ENCODE data around the gene ZNF605. TPM values are rescaled to one million over a fixed set of nuclear protein-coding genes. Genes with fewer than 3 reads are reported as not detected.
"Not testable (repeated sequence)": the region's sequence is repeated elsewhere in the genome, so short reads cannot be mapped to it uniquely, and the experiment has no call there.

Gene ZNF605
- total RNA-seq, 1 donor from 2014 or later, result 6.3 TPM

DNA sequence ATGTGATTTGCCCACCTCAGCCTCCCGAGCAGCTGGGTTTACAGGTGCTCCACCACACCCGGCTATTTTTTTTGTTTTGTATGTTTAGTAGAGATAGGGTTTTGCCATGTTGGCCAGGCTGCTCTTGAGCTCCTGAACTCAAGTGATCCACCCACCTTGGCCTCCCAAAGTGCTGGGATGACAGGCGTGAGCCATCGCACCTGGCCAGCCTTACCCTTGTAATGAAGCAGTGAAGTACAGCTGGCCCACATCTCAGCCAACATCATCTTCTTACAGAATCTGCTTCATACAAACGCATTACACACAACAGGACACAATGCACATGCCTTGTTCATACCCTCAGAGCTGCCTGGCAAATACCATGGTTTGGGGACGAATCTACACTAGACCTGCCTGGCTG is 37.4 kb downstream of the ZNF605 start:
- Mint-ChIP-seq H3K9me3 (peaks cover 65% of the 10 kb centered on the region), H3K36me3 (ENCODE audit: low read depth) (peaks cover 7% of the 10 kb centered on the region), H3K27me3 (ENCODE audit: insufficient read depth) (peaks cover under 1% of the 10 kb centered on the region), H3K4me1 (ENCODE audit: low read depth) (no peaks in the 10 kb centered on the region), H3K4me3 (no peak overlapping the region), H3K27ac (no peak overlapping the region)
- intact Hi-C loops (cut with micrococcal nuclease), result no loop called here
- no peak for DNase-seq (ENCODE audit: low spot score)

GRCh38 chr12:132909030-132909368 is 47.1 kb downstream of the ZNF605 start:
- peaks cover 41% of the 10 kb centered on the region for H3K9me3 Mint-ChIP-seq
- H3K27me3 Mint-ChIP-seq (ENCODE audit: insufficient read depth), result peaks cover 11% of the 10 kb centered on the region
- H3K36me3 Mint-ChIP-seq (ENCODE audit: low read depth), result peaks cover 9% of the 10 kb centered on the region
- peak overlapping the region; percentile 88 for H3K4me3 Mint-ChIP-seq
- H3K4me1 Mint-ChIP-seq (ENCODE audit: low read depth), result no peaks in the 10 kb centered on the region
- H3K27ac Mint-ChIP-seq, result peak overlapping the region; percentile 91
- intact Hi-C loops (cut with micrococcal nuclease), result loop anchor here (2.0 kb wide), 2 partner anchors 78 to 148 kb away; partner anchors contain the start of genes ANKLE2 and ZNF26
- DNase-seq (ENCODE audit: low spot score), result no peak

- peaks cover 35% of the 10 kb centered on the region for H3K9me3 Mint-ChIP-seq
- peaks cover 11% of the 10 kb centered on the region for H3K36me3 Mint-ChIP-seq (ENCODE audit: low read depth)
- H3K27me3 Mint-ChIP-seq (ENCODE audit: insufficient read depth), result peaks cover 11% of the 10 kb centered on the region
- H3K27ac Mint-ChIP-seq, result peak overlapping the region; percentile 91
- H3K4me3 Mint-ChIP-seq, result peak overlapping the region; percentile 88
- peak; percentile 92 for DNase-seq (ENCODE audit: low spot score)
- H3K4me1 Mint-ChIP-seq (ENCODE audit: low read depth), result no peaks in the 10 kb centered on the region
- intact Hi-C loops (cut with micrococcal nuclease), result loop anchor here (1.0 to 2.0 kb wide), 8 partner anchors 21 to 273 kb away; partner anchors contain the start of genes ANKLE2, CHFR, ZNF10 and ZNF140
Observed at GRCh38 chr12:132908145-132909029, 47.7 kb downstream of the ZNF605 start.

DNA sequence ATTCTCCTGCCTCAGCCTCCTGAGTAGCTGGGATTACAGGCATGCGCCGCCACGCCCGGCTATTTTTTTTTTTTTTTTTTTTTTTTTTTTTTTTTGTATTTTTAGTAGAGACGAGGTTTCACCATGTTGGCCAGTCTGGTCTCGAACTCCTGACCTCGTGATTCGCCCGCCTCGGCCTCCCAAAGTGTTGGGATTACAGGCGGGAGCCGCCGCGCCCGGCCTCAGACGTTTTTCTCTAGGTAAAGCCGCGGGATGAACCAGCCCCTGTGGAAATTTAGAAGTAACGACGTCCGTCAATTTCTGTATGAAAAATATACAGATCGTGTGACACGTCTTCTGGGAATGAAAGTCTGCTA is 48.3 kb downstream of the ZNF605 start:
- intact Hi-C loops (cut with micrococcal nuclease), result loop anchor here (1.0 to 2.0 kb wide), 8 partner anchors 20 to 274 kb away; partner anchors contain the start of genes ANKLE2, CHFR, ZNF10 and ZNF140
- DNase-seq (ENCODE audit: low spot score); H3K27ac Mint-ChIP-seq; H3K4me1 Mint-ChIP-seq (ENCODE audit: low read depth): not testable (repeated sequence)
- H3K9me3 Mint-ChIP-seq, result peaks cover 33% of the 10 kb centered on the region
- H3K27me3 Mint-ChIP-seq (ENCODE audit: insufficient read depth), result peaks cover 11% of the 10 kb centered on the region
- peak overlapping the region; percentile 88 for H3K4me3 Mint-ChIP-seq
- H3K36me3 Mint-ChIP-seq (ENCODE audit: low read depth), result peaks cover 13% of the 10 kb centered on the region

GRCh38 chr12:132907216-132907615 is 48.9 kb downstream of the ZNF605 start:
- peaks cover 13% of the 10 kb centered on the region for H3K36me3 Mint-ChIP-seq (ENCODE audit: low read depth)
- intact Hi-C loops (cut with micrococcal nuclease), result no loop called here
- H3K27me3 Mint-ChIP-seq (ENCODE audit: insufficient read depth), result peaks cover 11% of the 10 kb centered on the region
- no peak for DNase-seq (ENCODE audit: low spot score)
- H3K4me3 Mint-ChIP-seq, result no peak overlapping the region
- no peaks in the 10 kb centered on the region for H3K4me1 Mint-ChIP-seq (ENCODE audit: low read depth)
- H3K27ac Mint-ChIP-seq, result no peak overlapping the region
- peaks cover 28% of the 10 kb centered on the region for H3K9me3 Mint-ChIP-seq

DNA sequence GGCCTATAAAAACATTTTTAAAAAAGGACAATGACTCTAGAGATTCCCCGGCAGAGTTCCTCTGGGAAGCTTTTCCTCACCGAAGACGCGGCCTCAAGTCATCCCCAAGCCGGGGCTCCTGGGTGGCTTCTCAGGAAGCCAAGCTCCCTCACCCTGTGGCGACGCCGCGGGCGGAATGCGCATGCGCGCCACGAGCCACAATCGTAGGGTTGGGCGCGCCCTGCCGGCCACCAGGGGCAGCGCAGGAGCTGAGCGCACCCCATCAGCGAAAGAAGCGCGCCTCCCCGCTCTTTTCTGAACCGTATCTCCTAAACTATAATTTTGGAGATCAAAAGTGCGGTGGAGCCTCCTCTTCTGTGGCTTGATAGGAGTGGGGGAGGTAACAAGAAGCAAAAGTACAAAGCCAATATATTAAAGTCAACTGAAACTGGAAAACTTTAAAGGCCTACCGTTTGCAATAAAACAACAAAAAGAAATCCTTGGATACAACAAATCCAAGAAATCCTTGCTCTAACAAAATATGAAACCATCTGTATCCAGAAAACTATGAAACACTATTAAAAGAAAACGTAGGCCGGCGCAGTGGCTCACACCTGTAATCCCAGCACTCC is 51.3 kb downstream of the ZNF605 start:
- Mint-ChIP-seq H3K4me1 (ENCODE audit: low read depth) (no peaks in the 10 kb centered on the region), H3K36me3 (ENCODE audit: low read depth) (peaks cover 8% of the 10 kb centered on the region), H3K4me3 (no peak overlapping the region), H3K27me3 (ENCODE audit: insufficient read depth) (peaks cover 11% of the 10 kb centered on the region), H3K9me3 (peaks cover 14% of the 10 kb centered on the region), H3K27ac (no peak overlapping the region)
- intact Hi-C loops (cut with micrococcal nuclease), result loop anchor here (1.0 to 2.0 kb wide), 2 partner anchors 18 to 76 kb away; partner anchors contain the start of genes CHFR and GOLGA3
- DNase-seq (ENCODE audit: low spot score), result peak; percentile 80

DNA sequence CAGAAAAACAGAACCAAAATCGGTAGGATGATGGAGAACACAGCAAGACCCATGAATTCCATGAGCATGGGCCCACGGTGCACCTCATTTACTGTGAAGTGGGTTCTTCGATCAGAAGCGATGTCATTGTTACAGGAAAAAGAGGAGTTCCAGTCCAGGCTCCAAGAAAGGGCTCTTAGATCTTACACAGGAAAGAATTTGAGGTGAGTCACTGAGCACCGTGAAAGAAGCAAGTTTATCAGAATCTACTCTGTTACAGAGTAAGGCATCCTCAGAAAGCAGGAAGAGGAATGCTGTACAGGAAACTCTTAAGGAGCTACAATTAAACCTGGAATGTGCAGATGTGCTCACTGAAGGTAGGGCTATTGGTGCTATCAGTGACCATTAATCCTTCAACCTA is 57.1 kb downstream of the ZNF605 start:
- Mint-ChIP-seq H3K27me3 (ENCODE audit: insufficient read depth) (no peaks in the 10 kb centered on the region), H3K4me1 (ENCODE audit: low read depth) (no peaks in the 10 kb centered on the region), H3K36me3 (ENCODE audit: low read depth) (peaks cover 4% of the 10 kb centered on the region), H3K27ac (no peak overlapping the region), H3K4me3 (no peak overlapping the region), H3K9me3 (peaks cover 14% of the 10 kb centered on the region)
- no peak for DNase-seq (ENCODE audit: low spot score)
- intact Hi-C loops (cut with micrococcal nuclease), result no loop called here

- intact Hi-C loops (cut with micrococcal nuclease), result loop anchor here (5.0 to 10.0 kb wide), 2 partner anchors 402 to 704 kb away; no protein-coding TSS in a partner anchor
- DNase-seq (ENCODE audit: low spot score), result no peak
- Mint-ChIP-seq H3K4me1 (ENCODE audit: low read depth) (peaks cover 15% of the 10 kb centered on the region), H3K27me3 (ENCODE audit: insufficient read depth) (peaks cover 2% of the 10 kb centered on the region), H3K4me3 (peak overlapping the region; percentile 64), H3K27ac (peak overlapping the region; percentile 10), H3K36me3 (ENCODE audit: low read depth) (peaks cover 28% of the 10 kb centered on the region), H3K9me3 (peaks cover 35% of the 10 kb centered on the region)
Observed at GRCh38 chr12:132888852-132889251, 67.3 kb downstream of the ZNF605 start.

- H3K27me3 Mint-ChIP-seq (ENCODE audit: insufficient read depth), result peaks cover 2% of the 10 kb centered on the region
- peaks cover 15% of the 10 kb centered on the region for H3K4me1 Mint-ChIP-seq (ENCODE audit: low read depth)
- peak within 1 kb of the TSS; percentile 99 for H3K4me3 Mint-ChIP-seq
- peak; percentile 93 for DNase-seq (ENCODE audit: low spot score)
- intact Hi-C loops (cut with micrococcal nuclease), result loop anchor here (1.0 to 10.0 kb wide), 13 partner anchors 17 to 743 kb away; partner anchors contain the start of genes DDX51, GOLGA3, NOC4L and PGAM5
- H3K27ac Mint-ChIP-seq, result peak within 1 kb of the TSS; percentile 100
- peaks cover 35% of the 10 kb centered on the region for H3K36me3 Mint-ChIP-seq (ENCODE audit: low read depth)
- peaks cover 35% of the 10 kb centered on the region for H3K9me3 Mint-ChIP-seq
Observed at GRCh38 chr12:132887513-132888351, 68.4 kb downstream of the ZNF605 start, which contains the start of gene CHFR. Gene CHFR (minus strand): TSS chr12:132887605. CDS start chr12:132887328, 277 bp downstream.

DNA sequence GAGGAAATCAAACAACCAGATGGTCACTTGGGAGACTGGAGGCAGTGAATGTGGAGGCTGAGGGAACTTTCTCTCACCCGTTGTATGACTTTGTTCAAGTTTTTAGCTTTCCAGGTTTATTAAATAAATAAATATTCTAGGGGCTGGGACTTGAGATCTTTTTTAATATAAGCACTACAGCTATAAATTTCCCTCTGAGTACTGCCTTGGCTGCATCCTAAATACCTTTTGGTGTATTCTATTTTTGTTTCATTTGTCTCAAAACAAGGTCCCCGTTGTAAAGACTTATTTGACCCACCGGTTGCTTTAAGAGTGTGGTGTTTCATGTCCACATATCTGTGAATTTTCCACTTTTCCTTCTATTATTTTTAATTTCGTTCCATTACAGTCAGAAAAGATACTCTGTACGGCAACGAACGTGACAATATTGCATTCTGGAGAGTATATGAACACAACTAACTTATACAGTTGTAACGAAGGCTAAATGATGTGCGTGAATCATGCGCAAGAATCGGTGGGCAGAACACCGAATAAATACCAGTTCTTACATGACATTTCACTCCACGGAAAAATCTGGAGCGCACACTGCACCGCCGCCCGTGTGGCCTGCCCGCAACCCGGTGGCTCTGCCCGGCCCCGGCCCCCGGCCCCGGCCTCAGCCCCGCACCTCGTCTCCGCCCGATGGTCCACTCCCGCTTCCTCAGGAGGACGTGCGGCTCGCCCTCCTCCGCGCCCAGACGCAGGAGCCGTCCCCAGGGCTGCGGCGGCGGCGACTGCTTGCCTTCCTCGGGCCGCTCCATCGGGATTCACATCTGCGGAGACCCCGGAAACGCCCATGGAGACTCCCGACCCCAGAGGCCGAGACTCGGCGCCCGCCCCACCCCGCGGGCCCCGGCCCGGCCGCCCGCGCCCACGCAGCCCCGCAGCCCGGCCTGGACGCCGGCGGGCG is 69.3 kb downstream of the ZNF605 start:
- Mint-ChIP-seq H3K27me3 (ENCODE audit: insufficient read depth) (peaks cover 2% of the 10 kb centered on the region), H3K36me3 (ENCODE audit: low read depth) (peaks cover 44% of the 10 kb centered on the region), H3K4me1 (ENCODE audit: low read depth) (peaks cover 15% of the 10 kb centered on the region), H3K4me3 (peak overlapping the region; percentile 99), H3K27ac (peak overlapping the region; percentile 70), H3K9me3 (peaks cover 35% of the 10 kb centered on the region)
- intact Hi-C loops (cut with micrococcal nuclease), result loop anchor here (1.0 to 10.0 kb wide), 13 partner anchors 17 to 742 kb away; partner anchors contain the start of genes DDX51, GOLGA3, NOC4L and PGAM5
- no peak for DNase-seq (ENCODE audit: low spot score)

DNA sequence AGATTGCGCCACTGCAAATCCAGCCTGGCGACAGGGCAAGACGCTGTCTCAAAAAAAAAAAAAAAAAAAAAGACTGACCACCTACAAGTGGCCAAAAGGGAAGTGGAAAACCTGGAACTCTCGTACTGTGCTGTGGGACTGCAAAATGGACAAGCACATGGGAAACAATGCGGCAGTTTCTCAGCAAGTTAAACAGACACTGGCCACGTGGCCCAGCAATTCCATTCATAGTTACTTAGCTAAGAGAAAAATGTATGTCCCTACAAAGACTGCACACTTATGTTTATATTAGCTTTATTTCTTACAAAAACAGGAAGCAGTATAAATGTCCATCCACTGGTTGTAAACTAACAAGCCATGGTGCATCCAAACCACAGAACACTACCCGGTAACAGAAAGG is 74.3 kb downstream of the ZNF605 start:
- peaks cover 15% of the 10 kb centered on the region for H3K9me3 Mint-ChIP-seq
- no peak overlapping the region for H3K27ac Mint-ChIP-seq
- peaks cover 51% of the 10 kb centered on the region for H3K36me3 Mint-ChIP-seq (ENCODE audit: low read depth)
- intact Hi-C loops (cut with micrococcal nuclease), result loop anchor here (10.0 kb wide), 1 partner anchor 697 kb away; no protein-coding TSS in a partner anchor
- H3K27me3 Mint-ChIP-seq (ENCODE audit: insufficient read depth), result no peaks in the 10 kb centered on the region
- DNase-seq (ENCODE audit: low spot score), result no peak
- peaks cover 8% of the 10 kb centered on the region for H3K4me1 Mint-ChIP-seq (ENCODE audit: low read depth)
- no peak overlapping the region for H3K4me3 Mint-ChIP-seq

All from activated T-helper 1 cell treated with anti-CD3 and anti-CD28 coated beads, Interleukin-12 subunit alpha, Interleukin-12 subunit beta, Interleukin-2, Interleukin-4 antibody, amounts not matched to agents 30 ng/mL and 10 ng/mL and 1 ng/mL, durations not matched to agents 14 hours and 24 hours and 36 hours (primary cell).